Stimulated activated CD4-positive, alpha-beta T cell treated with anti-CD3 and anti-CD28 coated beads, Interleukin-15, amount 100 ng/mL, for 1 hour (primary cell): ENCODE results near the gene AFAP1L1.

Experiments
- DNase-seq, 2 donors: peaks; one replicate each; pipeline ENCODE4 v3.0.0-alpha.2; 2020; ENCODE audit warnings: low read depth in 1 of 2, low spot score in 1 of 2

AFAP1L1 gene

GRCh38 chr5:149344151-149344550 is 72.5 kb downstream of the AFAP1L1 start:
- no peak for DNase-seq

- peak; percentile 73 to 86 for DNase-seq
These were observed 73.7 kb downstream of the AFAP1L1 start, which contains the start of gene GRPEL2 for GRCh38 chr5:149345147-149345891. TSS of gene GRPEL2 (plus strand) at chr5:149345499. CDS start at chr5:149345540, 41 bp downstream.

DNA sequence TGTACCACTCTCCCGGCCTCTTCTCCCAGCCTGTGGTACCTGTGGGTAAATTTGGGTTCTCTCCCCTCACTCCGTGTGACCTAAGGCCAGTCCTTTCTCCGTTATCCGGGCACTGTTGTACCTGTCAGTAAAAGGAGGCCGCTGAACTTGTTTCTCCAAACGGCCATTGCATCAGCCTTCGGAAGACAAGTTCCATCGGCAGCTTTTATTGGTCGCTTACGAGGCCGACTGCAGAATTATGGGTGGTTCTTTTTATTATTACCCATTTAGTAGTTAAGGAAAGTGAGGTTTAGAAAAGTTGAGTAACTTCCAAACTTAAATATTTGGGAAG is 74.2 kb downstream of the AFAP1L1 start:
- no peak for DNase-seq

- DNase-seq, result no peak
These were observed 76.9 kb downstream of the AFAP1L1 start for GRCh38 chr5:149348518-149348917.

DNA sequence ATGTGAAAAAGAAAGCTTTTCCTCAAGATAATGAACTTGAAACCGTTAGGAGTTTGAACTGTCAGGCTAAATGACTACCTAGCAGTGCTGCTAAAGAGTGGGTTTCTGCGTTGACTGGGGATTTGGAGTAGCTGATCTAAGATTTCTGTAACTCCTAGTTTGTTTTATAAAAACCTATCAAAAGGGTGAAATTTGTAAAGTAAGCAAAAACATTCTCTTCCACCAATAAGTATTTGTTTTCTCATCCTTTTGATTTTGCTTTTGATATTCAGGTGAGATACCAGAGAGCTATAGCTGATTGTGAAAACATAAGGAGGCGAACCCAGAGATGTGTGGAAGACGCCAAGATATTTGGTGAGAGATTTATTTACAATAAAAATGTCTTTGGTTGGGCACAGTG is 77.7 kb downstream of the AFAP1L1 start:
- DNase-seq, result no peak

DNA sequence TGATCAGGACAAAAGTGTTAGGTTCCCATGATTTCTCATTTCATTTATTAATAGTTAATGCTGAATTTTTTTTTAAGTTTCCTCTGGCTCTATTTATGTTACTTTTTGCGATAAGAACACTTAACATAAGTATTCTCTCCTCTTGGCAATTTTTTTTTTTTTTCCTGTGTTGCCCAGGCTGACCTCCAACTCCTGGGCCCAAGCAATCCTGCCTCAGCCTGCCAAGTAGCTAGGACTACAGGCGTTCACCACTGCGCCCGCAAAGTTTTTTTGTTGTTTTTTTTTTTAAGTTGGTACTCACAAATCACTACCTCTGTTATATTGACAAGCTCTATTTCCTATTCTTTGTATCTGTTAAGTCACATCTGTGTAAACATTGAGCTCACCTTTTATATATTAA is 80.5 kb downstream of the AFAP1L1 start:
- DNase-seq, result no peak

GRCh38 chr5:149353911-149354310 is 82.3 kb downstream of the AFAP1L1 start:
- no peak for DNase-seq

- no peak for DNase-seq
These were observed 84.0 kb downstream of the AFAP1L1 start for GRCh38 chr5:149355688-149356087.

- no peak for DNase-seq
These were observed 84.7 kb downstream of the AFAP1L1 start for GRCh38 chr5:149356391-149356790.

GRCh38 chr5:149357370-149358293 is 86.0 kb downstream of the AFAP1L1 start, which contains the start of gene PCYOX1L:
TSS of gene PCYOX1L (plus strand) at chr5:149358046. CDS start at chr5:149358069, 23 bp downstream.
- DNase-seq, result peak; percentile 94 to 98

- DNase-seq, result no peak
These were observed 86.6 kb downstream of the AFAP1L1 start for GRCh38 chr5:149358294-149358651.

- no peak for DNase-seq
These were observed 87.3 kb downstream of the AFAP1L1 start for GRCh38 chr5:149358868-149359495.

DNA sequence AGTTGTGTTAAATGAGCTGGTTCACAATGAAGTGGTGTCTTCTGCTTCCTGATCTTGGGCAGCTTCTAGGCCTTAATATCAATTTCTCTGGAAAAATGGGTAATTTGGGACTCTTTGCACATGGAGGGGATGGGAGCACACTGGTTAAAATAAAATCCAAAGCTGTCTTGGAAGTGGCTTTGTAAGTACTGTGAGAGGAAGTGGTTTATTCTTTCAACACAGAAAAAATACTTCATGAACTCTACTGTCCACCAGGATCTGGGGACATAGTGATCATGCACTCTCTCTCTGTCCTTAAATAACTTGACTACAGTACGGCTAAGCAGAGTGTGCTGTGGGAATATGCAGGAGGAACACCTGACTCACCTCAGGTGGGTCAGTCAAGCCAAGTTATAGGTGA is 88.6 kb downstream of the AFAP1L1 start:
- DNase-seq, result no peak

- no peak for DNase-seq
These were observed 90.9 kb downstream of the AFAP1L1 start for GRCh38 chr5:149362541-149362940.

- no peak for DNase-seq
These were observed 91.7 kb downstream of the AFAP1L1 start for GRCh38 chr5:149363358-149363757.

- no peak for DNase-seq
These were observed 92.3 kb downstream of the AFAP1L1 start for GRCh38 chr5:149363936-149364335.

DNA sequence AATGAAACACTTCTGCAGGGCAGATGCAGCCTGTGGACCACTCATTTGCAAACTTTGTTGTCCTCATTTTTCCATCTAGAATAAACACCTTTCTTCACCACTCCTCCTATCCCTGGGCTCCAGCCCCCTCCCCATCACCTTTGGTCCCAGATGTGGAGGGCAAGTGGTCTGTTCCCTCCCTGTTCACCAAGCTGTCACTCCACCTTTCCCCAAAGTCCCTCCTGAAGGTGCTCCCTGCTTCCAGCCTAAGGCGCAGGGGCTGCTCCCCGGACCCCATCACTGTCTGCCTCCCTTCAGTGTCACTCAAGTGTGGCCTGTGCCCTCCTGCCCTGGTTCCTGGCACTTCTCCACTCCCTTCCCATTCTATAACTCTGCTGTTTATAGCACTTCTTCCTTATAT is 93.1 kb downstream of the AFAP1L1 start:
- DNase-seq, result no peak

- no peak for DNase-seq
These were observed 93.8 kb downstream of the AFAP1L1 start for GRCh38 chr5:149365418-149365817.

DNA sequence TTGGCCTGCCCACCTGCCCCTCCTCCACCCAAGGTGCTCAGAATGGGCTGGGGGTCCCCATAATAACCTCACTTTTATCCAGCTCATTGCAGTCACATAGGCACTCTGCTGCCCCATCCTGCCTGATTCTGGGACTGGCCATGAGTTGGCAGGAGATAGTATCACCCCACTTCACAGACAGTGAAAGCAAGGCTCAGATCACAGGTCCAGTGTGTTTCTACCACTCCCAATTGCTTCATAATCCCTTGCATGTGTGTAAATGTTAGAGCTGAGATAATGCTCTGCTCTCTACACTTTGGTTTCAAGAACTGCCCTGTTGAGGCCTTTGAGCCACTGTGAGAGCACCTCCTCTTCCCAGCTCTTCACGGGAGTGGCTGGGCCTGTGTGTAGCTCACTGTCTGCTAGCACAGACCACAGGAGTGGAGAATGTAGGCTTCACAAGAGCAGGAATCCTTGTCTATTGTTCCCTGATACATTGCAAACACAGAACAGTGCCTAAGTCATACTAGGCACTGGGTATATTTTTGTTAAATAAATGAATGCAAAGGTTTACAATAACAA is 94.6 kb downstream of the AFAP1L1 start:
- no peak for DNase-seq

DNA sequence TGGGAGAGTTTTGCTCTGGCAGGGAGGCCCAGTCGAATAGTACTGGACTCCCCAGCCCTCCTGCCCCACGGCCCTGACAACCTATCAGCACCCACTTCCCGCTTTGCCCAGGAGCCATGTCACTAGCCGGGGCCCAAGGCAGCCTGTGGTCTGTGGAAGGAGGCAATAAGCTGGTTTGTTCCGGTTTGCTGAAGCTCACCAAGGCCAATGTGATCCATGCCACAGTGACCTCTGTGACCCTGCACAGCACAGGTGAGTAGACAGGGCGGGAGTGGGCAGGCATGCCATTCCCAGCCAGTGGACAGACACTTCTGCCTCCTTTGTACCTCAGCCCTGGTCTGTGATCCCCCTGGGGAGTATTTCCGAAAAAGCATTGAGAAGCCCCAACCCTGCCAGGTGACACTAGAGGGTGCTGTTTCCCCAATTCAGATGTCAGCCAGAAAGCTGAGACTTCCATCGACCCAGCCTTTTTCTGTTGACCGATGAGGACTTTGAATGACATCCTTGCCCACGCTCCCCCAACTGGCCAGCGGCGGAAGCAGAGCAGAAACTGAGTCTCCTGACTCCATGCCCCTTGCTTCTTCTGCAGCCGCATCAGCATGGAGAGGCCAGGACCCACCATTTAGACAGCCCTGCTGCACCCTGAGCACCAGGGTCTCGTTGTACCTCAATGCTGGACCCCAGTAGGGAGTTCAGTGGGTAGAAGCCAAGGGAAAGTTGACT is 95.8 kb downstream of the AFAP1L1 start:
- peak; percentile 17 to 30 for DNase-seq
